ENCODE measurements around the gene ATG5. TPM values are rescaled to one million over a fixed set of nuclear protein-coding genes. Genes with fewer than 3 reads are reported as not detected.
A peak's percentile ranks its signal among the peaks of the same experiment; 100 is the strongest.

ATG5 gene
- polyA plus RNA-seq, 3 donors = 15.0 to 31.4 (median 29.9) TPM

GRCh38 chr6:106308985-106309384 is 16.6 kb downstream of the ATG5 start:
- H3K4me3 ChIP-seq (replicated peaks in 1 of 3; ENCODE audit: low read depth in 2 of 3, low read length in 3 of 3) = no peak overlapping the region
- Mint-ChIP-seq H3K27ac (no peak overlapping the region), H3K4me3 (no peak overlapping the region), H3K4me1 (peaks cover 6% of the 10 kb centered on the region), H3K9me3 (no peaks in the 10 kb centered on the region), H3K36me3 (peaks cover 42 to 54% of the 10 kb centered on the region in 2 donors), H3K27me3 (ENCODE audit: low read depth in 3 of 3) (no peaks in the 10 kb centered on the region)
- peaks cover 29% of the 10 kb centered on the region for H3K79me2 ChIP-seq (ENCODE audit: insufficient read depth, low read length)
- no peak for TF ChIP-seq CTCF (IDR thresholded peaks at IDR 0.05)
- 100% methylated on average over 1 of the region's 2 CpGs for WGBS (ENCODE audit: insufficient coverage)
- no peak overlapping the region for H2AFZ ChIP-seq (ENCODE audit: insufficient read depth, low read depth, low read length, poor library complexity, severe bottlenecking)
- peaks cover 22 to 76% of the 10 kb centered on the region in 2 donors for H3K36me3 ChIP-seq (replicated peaks in 1 of 2; ENCODE audit: control insufficient read depth in 1 of 2, insufficient read depth in 2 of 2, low read length in 2 of 2)
- no peaks in the 10 kb centered on the region for H3K4me1 ChIP-seq (ENCODE audit: control insufficient read depth in 1 of 2, insufficient read depth in 2 of 2, low read length in 2 of 2)
- H3K27ac ChIP-seq (ENCODE audit: low read depth in 1 of 2, low read length in 2 of 2) = no peak overlapping the region
- DNase-seq = no peak
- intact Hi-C loops (cut with micrococcal nuclease) = no loop called here
- H3K9ac ChIP-seq (ENCODE audit: insufficient read depth, low read length, poor library complexity, severe bottlenecking) = no peak overlapping the region
- no peak overlapping the region for H3K4me2 ChIP-seq (replicated peaks; ENCODE audit: extremely low read depth, low read length, poor library complexity, severe bottlenecking)
- no peaks in the 10 kb centered on the region for H3K9me3 ChIP-seq (replicated peaks in 1 of 2; ENCODE audit: control insufficient read depth in 1 of 2, insufficient read depth in 1 of 2, low read length in 2 of 2)
- H4K20me1 ChIP-seq (ENCODE audit: insufficient read depth, low read length) = peaks cover 30% of the 10 kb centered on the region
- no peaks in the 10 kb centered on the region for H3K27me3 ChIP-seq (ENCODE audit: control insufficient read depth in 2 of 2, insufficient read depth in 2 of 2, low read length in 2 of 2)

DNA sequence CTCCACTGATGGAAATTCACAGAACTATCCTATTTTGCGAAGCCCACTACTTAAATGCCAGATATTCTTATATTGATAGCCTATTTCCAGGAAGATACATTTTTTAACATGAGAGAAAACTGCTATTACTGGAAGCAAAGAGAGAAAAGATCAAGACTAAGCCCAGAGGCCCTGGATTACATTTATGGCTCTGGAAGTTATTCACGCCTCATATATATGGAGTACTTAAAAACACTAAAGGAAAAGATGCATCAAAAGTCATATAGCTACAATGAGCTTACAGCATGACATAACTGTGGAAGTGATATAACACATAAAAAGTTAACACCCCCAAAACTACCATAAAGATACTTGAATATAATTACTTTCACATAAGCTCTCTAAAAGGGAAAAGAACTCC is 19.8 kb downstream of the ATG5 start:
- DNase-seq = no peak
- Histone ChIP-seq H3K27ac (ENCODE audit: low read depth in 1 of 2, low read length in 2 of 2) (no peak overlapping the region), H3K27me3 (ENCODE audit: control insufficient read depth in 2 of 2, insufficient read depth in 2 of 2, low read length in 2 of 2) (no peaks in the 10 kb centered on the region), H3K4me2 (replicated peaks; ENCODE audit: extremely low read depth, low read length, poor library complexity, severe bottlenecking) (no peak overlapping the region), H3K9me3 (replicated peaks in 1 of 2; ENCODE audit: control insufficient read depth in 1 of 2, insufficient read depth in 1 of 2, low read length in 2 of 2) (no peaks in the 10 kb centered on the region), H4K20me1 (ENCODE audit: insufficient read depth, low read length) (peaks cover 27% of the 10 kb centered on the region), H2AFZ (ENCODE audit: insufficient read depth, low read depth, low read length, poor library complexity, severe bottlenecking) (no peak overlapping the region), H3K36me3 (replicated peaks in 1 of 2; ENCODE audit: control insufficient read depth in 1 of 2, insufficient read depth in 2 of 2, low read length in 2 of 2) (peaks cover 5 to 47% of the 10 kb centered on the region in 2 donors), H3K4me3 (replicated peaks in 1 of 3; ENCODE audit: low read depth in 2 of 3, low read length in 3 of 3) (no peak overlapping the region), H3K4me1 (ENCODE audit: control insufficient read depth in 1 of 2, insufficient read depth in 2 of 2, low read length in 2 of 2) (no peaks in the 10 kb centered on the region), H3K9ac (ENCODE audit: insufficient read depth, low read length, poor library complexity, severe bottlenecking) (no peak overlapping the region), H3K79me2 (ENCODE audit: insufficient read depth, low read length) (peaks cover 34% of the 10 kb centered on the region)
- H3K27me3 Mint-ChIP-seq (ENCODE audit: low read depth in 3 of 3) = no peaks in the 10 kb centered on the region
- H3K4me1 Mint-ChIP-seq = no peaks in the 10 kb centered on the region
- no peaks in the 10 kb centered on the region for H3K9me3 Mint-ChIP-seq
- no peak for TF ChIP-seq CTCF (IDR thresholded peaks at IDR 0.05)
- WGBS (ENCODE audit: insufficient coverage) = no CpG with 5 or more reads among the region's 2 CpGs
- H3K36me3 Mint-ChIP-seq = peaks cover 19 to 26% of the 10 kb centered on the region in 2 donors
- H3K4me3 Mint-ChIP-seq = no peak overlapping the region
- intact Hi-C loops (cut with micrococcal nuclease) = no loop called here
- H3K27ac Mint-ChIP-seq = peak overlapping the region in 1 of 7 donors; percentile 19

Measured in CD14-positive monocyte (primary cell).